Stimulated activated CD4-positive, alpha-beta T cell treated with anti-CD3 and anti-CD28 coated beads, Interleukin-2, amount 100 ng/mL, for 48 hours (primary cell): ENCODE data around the gene CEP170B.
"Not testable (repeated sequence)": the region's sequence is repeated elsewhere in the genome, so short reads cannot be mapped to it uniquely, and the experiment has no call there.

ENCODE experiments used
- DNase-seq, 2 donors: peaks; one replicate each; pipeline ENCODE4 v3.0.0-alpha.2; 2020

Gene CEP170B

GRCh38 chr14:104933746-104934733 is 69.0 kb downstream of the CEP170B start:
- DNase-seq = no peak

GRCh38 chr14:104935026-104935650 is 70.1 kb downstream of the CEP170B start:
- DNase-seq = no peak

GRCh38 chr14:104935955-104936354 is 70.9 kb downstream of the CEP170B start:
- no peak for DNase-seq

- no peak for DNase-seq
These were observed 71.5 kb downstream of the CEP170B start for GRCh38 chr14:104936361-104937155.

GRCh38 chr14:104937161-104937560 is 72.1 kb downstream of the CEP170B start:
- no peak for DNase-seq

- DNase-seq = no peak
These were observed 72.8 kb downstream of the CEP170B start for GRCh38 chr14:104937694-104938365.

- no peak for DNase-seq
These were observed 73.4 kb downstream of the CEP170B start for GRCh38 chr14:104938436-104938835.

- DNase-seq = no peak
These were observed 73.9 kb downstream of the CEP170B start for GRCh38 chr14:104938960-104939359.

- DNase-seq = no peak
These were observed 74.8 kb downstream of the CEP170B start for GRCh38 chr14:104939666-104940410.

GRCh38 chr14:104940526-104941150 is 75.6 kb downstream of the CEP170B start:
- no peak for DNase-seq

GRCh38 chr14:104941508-104942365 is 76.7 kb downstream of the CEP170B start:
- DNase-seq = no peak

GRCh38 chr14:104942586-104942985 is 77.5 kb downstream of the CEP170B start:
- no peak for DNase-seq

- not testable (repeated sequence) for DNase-seq
These were observed 78.3 kb downstream of the CEP170B start for GRCh38 chr14:104943216-104944015.

- not testable (repeated sequence) for DNase-seq
These were observed 78.9 kb downstream of the CEP170B start for GRCh38 chr14:104944016-104944308.

- not testable (repeated sequence) for DNase-seq
These were observed 79.6 kb downstream of the CEP170B start for GRCh38 chr14:104944436-104945205.

- DNase-seq = not testable (repeated sequence)
These were observed 80.2 kb downstream of the CEP170B start for GRCh38 chr14:104945266-104945665.
